HEK293T (cell line): Measurements from ENCODE around the gene PAX8.

Source experiments
- CTCF ChIA-PET: fragments of 350-600 bp; formaldehyde crosslinking; extraction: SDS; loops from one replicate; lab custom pipeline; 2021; ENCODE audit warnings: antibody characterized with exemption, inconsistent platforms; lab: Yijun Ruan, JAX
- POLR2A ChIA-PET: fragments of 350-600 bp; formaldehyde crosslinking; extraction: SDS; loops from one replicate; lab custom pipeline; 2020; ENCODE audit warnings: antibody characterized with exemption, inconsistent platforms; lab: Yijun Ruan, JAX
- DNase-seq: peaks from one replicate; pipeline ENCODE4 v3.0.0; 2012; ENCODE audit warnings: mixed read lengths; ENCODE audit errors: extremely low spot score
- ARNT ChIP-seq: fragments of 450-650 bp; IDR thresholded peaks from 2 replicates; pipeline ENCODE4 v1.6.1; 2017; ENCODE audit warnings: mild to moderate bottlenecking
- BHLHE40 ChIP-seq: fragments of 450-650 bp; IDR thresholded peaks from 2 replicates; pipeline ENCODE4 v1.6.1; 2016; ENCODE audit warnings: mild to moderate bottlenecking, moderate library complexity, borderline replicate concordance
- CTBP1 ChIP-seq: fragments of 450-650 bp; IDR thresholded peaks from 2 replicates; pipeline ENCODE4 v1.6.1; 2016; ENCODE audit warnings: borderline replicate concordance
- ELF4 ChIP-seq: fragments of 450-650 bp; IDR thresholded peaks from 2 replicates; pipeline ENCODE4 v1.6.1; 2017; ENCODE audit warnings: antibody characterized with exemption
- FOXA1 ChIP-seq: fragments of 450-650 bp; IDR thresholded peaks from 2 replicates; pipeline ENCODE4 v1.6.1; 2016; ENCODE audit warnings: mild to moderate bottlenecking
- FOXK2 ChIP-seq: fragments of 450-650 bp; IDR thresholded peaks from 2 replicates; pipeline ENCODE4 v1.6.1; 2016; ENCODE audit warnings: mild to moderate bottlenecking
- FOXM1 ChIP-seq: fragments of 450-650 bp; IDR thresholded peaks from 2 replicates; pipeline ENCODE4 v1.6.1; 2017; ENCODE audit warnings: mild to moderate bottlenecking, borderline replicate concordance
- HDGF ChIP-seq: fragments of 450-650 bp; IDR thresholded peaks from 2 replicates; pipeline ENCODE4 v1.6.1; 2017; ENCODE audit warnings: antibody characterized with exemption, borderline replicate concordance
- L3MBTL2 ChIP-seq: fragments of 450-650 bp; conservative IDR thresholded peaks from 2 replicates; pipeline ENCODE4 v1.6.1; 2016; ENCODE audit warnings: mild to moderate bottlenecking
- LEF1 ChIP-seq: fragments of 450-650 bp; IDR thresholded peaks from 2 replicates; pipeline ENCODE4 v1.6.1; 2017; ENCODE audit warnings: mild to moderate bottlenecking, borderline replicate concordance
- NFRKB ChIP-seq: fragments of 450-650 bp; IDR thresholded peaks from 2 replicates; pipeline ENCODE4 v1.6.1; 2016; ENCODE audit warnings: mild to moderate bottlenecking, moderate library complexity
- PKNOX1 ChIP-seq: fragments of 450-650 bp; IDR thresholded peaks from 2 replicates; pipeline ENCODE4 v1.6.1; 2016
- SP1 ChIP-seq: fragments of 450-650 bp; IDR thresholded peaks from 2 replicates; pipeline ENCODE4 v1.6.1; 2017
- SUZ12 ChIP-seq: fragments of 450-650 bp; IDR thresholded peaks from 2 replicates; pipeline ENCODE4 v1.6.1; 2016; ENCODE audit warnings: mild to moderate bottlenecking
- TARDBP ChIP-seq: fragments of 450-650 bp; IDR thresholded peaks from 2 replicates; pipeline ENCODE4 v1.6.1; 2016
- ZNF384 ChIP-seq: fragments of 450-650 bp; IDR thresholded peaks from 2 replicates; pipeline ENCODE4 v1.6.1; 2016

Gene PAX8

GRCh38 chr2:113203901-113204519 lies 74.7 kb downstream of the PAX8 start:
- ChIA-PET CTCF (interaction anchor here (0.5 to 2.5 kb wide), 23 partner anchors 9 to 379 kb away, joined by 3 to 35 read pairs (median 4); partner anchors contain the start of gene PSD4), POLR2A (interaction anchor here (1.0 kb wide), 1 partner anchor 37 kb away, joined by 3 read pairs; no protein-coding TSS in a partner anchor)
- peak; percentile 83 for DNase-seq
- TF ChIP-seq L3MBTL2 (no peak), ELF4 (no peak), LEF1 (no peak), ZNF384 (no peak), ARNT (no peak), BHLHE40 (no peak), PKNOX1 (no peak), FOXK2 (no peak), SP1 (no peak), TARDBP (no peak), SUZ12 (no peak), FOXM1 (no peak), NFRKB (no peak), CTBP1 (no peak), HDGF (no peak), FOXA1 (no peak)

- CTCF ChIA-PET = interaction anchor here (1.0 to 2.5 kb wide), 5 partner anchors 8 to 187 kb away, joined by 3 to 35 read pairs (median 9); no protein-coding TSS in a partner anchor
- DNase-seq = no peak
- TF ChIP-seq ZNF384 (no peak), SUZ12 (no peak), NFRKB (no peak)
- POLR2A ChIA-PET = no interaction called here
Measured at GRCh38 chr2:113203217-113203530, 75.5 kb downstream of the PAX8 start.

- no peak for TF ChIP-seq NFRKB
- TF ChIP-seq FOXK2 = no peak
- no peak for TF ChIP-seq HDGF
- no peak for TF ChIP-seq L3MBTL2
- TF ChIP-seq SP1 = no peak
- TF ChIP-seq ZNF384 = no peak
- TF ChIP-seq TARDBP = no peak
- TF ChIP-seq SUZ12 = no peak
- TF ChIP-seq BHLHE40 = no peak
- no peak for TF ChIP-seq LEF1
- no peak for TF ChIP-seq CTBP1
- TF ChIP-seq FOXM1 = no peak
- no peak for TF ChIP-seq ARNT
- TF ChIP-seq ELF4 = no peak
- POLR2A ChIA-PET = no interaction called here
- CTCF ChIA-PET = interaction anchor here (0.7 to 2.5 kb wide), 6 partner anchors 9 to 965 kb away, joined by 3 to 35 read pairs (median 5); no protein-coding TSS in a partner anchor
- no peak for DNase-seq
Measured at GRCh38 chr2:113202305-113203216, 76.2 kb downstream of the PAX8 start.

- TF ChIP-seq SP1 (no peak), NFRKB (no peak), CTBP1 (no peak), TARDBP (no peak), ARNT (no peak), ZNF384 (no peak), L3MBTL2 (no peak), ELF4 (no peak), FOXA1 (no peak), BHLHE40 (no peak), HDGF (no peak), SUZ12 (no peak), FOXM1 (no peak), PKNOX1 (no peak), FOXK2 (no peak), LEF1 (no peak)
- ChIA-PET POLR2A (no interaction called here), CTCF (interaction anchor here (0.7 to 5.5 kb wide), 4 partner anchors 48 to 966 kb away, joined by 3 to 62 read pairs (median 5); no protein-coding TSS in a partner anchor)
- DNase-seq = no peak
Measured at GRCh38 chr2:113201496-113202304, 77.0 kb downstream of the PAX8 start.

- TF ChIP-seq SP1 = no peak
- no peak for TF ChIP-seq NFRKB
- no peak for TF ChIP-seq FOXA1
- no peak for TF ChIP-seq ELF4
- no peak for TF ChIP-seq FOXK2
- TF ChIP-seq CTBP1 = no peak
- TF ChIP-seq LEF1 = no peak
- no peak for TF ChIP-seq PKNOX1
- TF ChIP-seq BHLHE40 = no peak
- TF ChIP-seq L3MBTL2 = no peak
- no peak for TF ChIP-seq ARNT
- TF ChIP-seq SUZ12 = no peak
- no peak for TF ChIP-seq TARDBP
- no peak for TF ChIP-seq FOXM1
- no peak for TF ChIP-seq HDGF
- TF ChIP-seq ZNF384 = no peak
- DNase-seq = no peak
- ChIA-PET CTCF (interaction anchor here (0.6 to 5.5 kb wide), 3 partner anchors 64 to 406 kb away, joined by 3 to 62 read pairs (median 7); no protein-coding TSS in a partner anchor), POLR2A (no interaction called here)
Measured at GRCh38 chr2:113200736-113201490, 77.8 kb downstream of the PAX8 start.
